H9 (cell line): ENCODE measurements around the gene LASP1. TPM values are rescaled to one million over a fixed set of nuclear protein-coding genes. Genes with fewer than 3 reads are reported as not detected.

ENCODE experiments used
- DNase-seq: peaks from one replicate; pipeline ENCODE4 v3.0.0-alpha.2; 2017
- H2AFZ ChIP-seq: one replicate; pipeline ENCODE4 v1.6.1; 2013; ENCODE audit warnings: mild to moderate bottlenecking, low read length, control low read depth, moderate library complexity
- H2AK5ac ChIP-seq: 2 replicates; pipeline ENCODE4 v1.6.1; 2013; ENCODE audit warnings: low read length, control low read depth, mixed read lengths; ENCODE audit not compliant: insufficient read length
- H2BK120ac ChIP-seq: one replicate; pipeline ENCODE4 v1.6.1; 2013; ENCODE audit warnings: low read depth, mild to moderate bottlenecking, low read length, control low read depth, inconsistent platforms; ENCODE audit not compliant: poor library complexity, severe bottlenecking
- H2BK12ac ChIP-seq: 2 replicates; pipeline ENCODE4 v1.6.1; 2013; ENCODE audit warnings: low read length, control low read depth, mixed read lengths, low read depth; ENCODE audit not compliant: insufficient read length
- H2BK15ac ChIP-seq: 2 replicates; pipeline ENCODE4 v1.6.1; 2013; ENCODE audit warnings: low read depth, low read length, control low read depth
- H2BK20ac ChIP-seq: one replicate; pipeline ENCODE4 v1.6.1; 2013; ENCODE audit warnings: low read depth, mild to moderate bottlenecking, low read length, control low read depth, inconsistent platforms; ENCODE audit not compliant: poor library complexity, severe bottlenecking
- H2BK5ac ChIP-seq: 2 replicates; pipeline ENCODE4 v1.6.1; 2013; ENCODE audit warnings: low read length, control low read depth, mixed read lengths; ENCODE audit not compliant: insufficient read length
- H3K14ac ChIP-seq: 2 replicates; pipeline ENCODE4 v1.6.1; 2013; ENCODE audit warnings: low read length, control low read depth; ENCODE audit not compliant: insufficient read depth
- H3K18ac ChIP-seq: 2 replicates; pipeline ENCODE4 v1.6.1; 2013; ENCODE audit warnings: low read depth, mild to moderate bottlenecking, mixed read lengths, low read length, control low read depth; ENCODE audit not compliant: insufficient read length
- H3K23ac ChIP-seq: 2 replicates; pipeline ENCODE4 v1.6.1; 2013; ENCODE audit warnings: low read length, control low read depth, mixed read lengths, low read depth; ENCODE audit not compliant: insufficient read length
- H3K23me2 ChIP-seq: 2 replicates; pipeline ENCODE4 v1.6.1; 2013; ENCODE audit warnings: low read depth, mild to moderate bottlenecking, mixed read lengths, low read length, control low read depth; ENCODE audit not compliant: insufficient read length, poor library complexity, severe bottlenecking
- H3K27ac ChIP-seq: 2 replicates; pipeline ENCODE4 v1.5.1; 2013; ENCODE audit warnings: low read length, control low read depth, mixed read lengths, low read depth; ENCODE audit not compliant: insufficient read length
- H3K27me3 ChIP-seq: 2 replicates; pipeline ENCODE4 v1.6.1; 2013; ENCODE audit warnings: low read length, control low read depth, inconsistent platforms; ENCODE audit not compliant: insufficient read depth
- H3K4ac ChIP-seq: 2 replicates; pipeline ENCODE4 v1.6.1; 2013; ENCODE audit warnings: low read depth, mild to moderate bottlenecking, control low read depth, inconsistent platforms, low read length, moderate library complexity
- H3K4me1 ChIP-seq: 2 replicates; pipeline ENCODE4 v1.6.1; 2013; ENCODE audit warnings: low read length, control low read depth, inconsistent platforms; ENCODE audit not compliant: insufficient read depth
- H3K4me2 ChIP-seq: 2 replicates; pipeline ENCODE4 v1.6.1; 2013; ENCODE audit warnings: low read length, control low read depth, mixed read lengths; ENCODE audit not compliant: insufficient read length, insufficient read depth
- H3K56ac ChIP-seq: 2 replicates; pipeline ENCODE4 v1.6.1; 2013; ENCODE audit warnings: low read depth, mild to moderate bottlenecking, mixed read lengths, low read length, control low read depth; ENCODE audit not compliant: insufficient read length
- H3K79me1 ChIP-seq: 2 replicates; pipeline ENCODE4 v1.6.1; 2013; ENCODE audit warnings: low read depth, mild to moderate bottlenecking, moderate library complexity, low read length, control low read depth, inconsistent platforms; ENCODE audit not compliant: insufficient read depth, poor library complexity, severe bottlenecking
- H3K79me2 ChIP-seq: 2 replicates; pipeline ENCODE4 v1.6.1; 2013; ENCODE audit warnings: low read length, control low read depth, inconsistent platforms; ENCODE audit not compliant: insufficient read depth
- H3K9ac ChIP-seq: 2 replicates; pipeline ENCODE4 v1.6.1; 2013; ENCODE audit warnings: low read length, control low read depth, mixed read lengths; ENCODE audit not compliant: insufficient read length; ENCODE audit errors: extremely low read depth
- H3K9me3 ChIP-seq: one replicate; pipeline ENCODE4 v1.6.1; 2013; ENCODE audit warnings: low read depth, low read length, inconsistent platforms; ENCODE audit not compliant: control insufficient read depth
- H3T11ph ChIP-seq: one replicate; pipeline ENCODE4 v1.6.1; 2013; ENCODE audit warnings: mild to moderate bottlenecking, low read length, control low read depth, inconsistent platforms
- H4K20me1 ChIP-seq: one replicate; pipeline ENCODE4 v1.6.1; 2013; ENCODE audit not compliant: control insufficient read depth, insufficient read length, insufficient read depth
- H4K5ac ChIP-seq: 2 replicates; pipeline ENCODE4 v1.6.1; 2013; ENCODE audit warnings: low read depth, mild to moderate bottlenecking, mixed read lengths, low read length, control low read depth; ENCODE audit not compliant: insufficient read length
- H4K8ac ChIP-seq: replicated peaks from 2 replicates; pipeline ENCODE4 v1.6.1; 2013; ENCODE audit warnings: low read length, control low read depth, mixed read lengths, low read depth; ENCODE audit not compliant: insufficient read length
- H4K91ac ChIP-seq: 2 replicates; pipeline ENCODE4 v1.6.1; 2013; ENCODE audit warnings: low read depth, mild to moderate bottlenecking, moderate library complexity, mixed read lengths, low read length, control low read depth; ENCODE audit not compliant: insufficient read length
- H3K27ac Mint-ChIP-seq, 3 experiments: 2 replicates in 2 of 3; 3 replicates in 1 of 3; pipeline ENCODE4 v1.8.0; 2020 to 2021; ENCODE audit warnings: mixed read lengths in 3 of 3, mild to moderate bottlenecking in 1 of 3, moderate library complexity in 1 of 3
- H3K27me3 Mint-ChIP-seq: 2 replicates; pipeline ENCODE4 v1.8.0; 2021; ENCODE audit warnings: low read depth, mild to moderate bottlenecking, moderate library complexity, mixed read lengths
- H3K36me3 Mint-ChIP-seq, 3 experiments: 2 replicates in 2 of 3; 3 replicates in 1 of 3; pipeline ENCODE4 v1.8.0; 2020 to 2021; ENCODE audit warnings: low read depth in 3 of 3, mixed read lengths in 3 of 3; ENCODE audit not compliant: insufficient read depth in 1 of 3
- H3K4me1 Mint-ChIP-seq, 2 experiments: 2 replicates each; pipeline ENCODE4 v1.8.0; 2020; ENCODE audit warnings: mixed read lengths in 2 of 2
- H3K4me3 Mint-ChIP-seq, 2 experiments: 2 replicates in 1 of 2; 3 replicates in 1 of 2; pipeline ENCODE4 v1.8.0; 2020 to 2021; ENCODE audit warnings: mild to moderate bottlenecking in 2 of 2, mixed read lengths in 2 of 2, moderate library complexity in 1 of 2
- H3K9me3 Mint-ChIP-seq, 2 experiments: 2 replicates in 1 of 2; 3 replicates in 1 of 2; pipeline ENCODE4 v1.8.0; 2020; ENCODE audit warnings: mild to moderate bottlenecking in 2 of 2, mixed read lengths in 2 of 2, moderate library complexity in 1 of 2
- WGBS: extraction: QIAGEN DNeasy Blood & Tissue Kit; methylation state at CpG from one replicate; pipeline ENCODE4 v1.1.7; 2013; ENCODE audit warnings: missing lambda C conversion rate, low lambda C conversion rate, mixed read lengths; ENCODE audit not compliant: insufficient read length; ENCODE audit errors: extremely low coverage; 5-methylcytosine and 5-hydroxymethylcytosine counted together
- total RNA-seq: library from RNA; stranded (reverse); gene quantifications from 2 replicates; pipeline ENCODE4 v1.2.1, GENCODE V29; 2021
- TF ChIP-seq, protein P1 (sequence below): fragments of 200-600 bp; sonication (generic); conservative IDR thresholded peaks from 3 replicates; pipeline ENCODE4 v1.8.0; 2021; ENCODE audit warnings: antibody characterized with exemption, mild to moderate bottlenecking

The LASP1 gene
- total RNA-seq, 1 experiment from 2014 or later: 121 TPM

DNA sequence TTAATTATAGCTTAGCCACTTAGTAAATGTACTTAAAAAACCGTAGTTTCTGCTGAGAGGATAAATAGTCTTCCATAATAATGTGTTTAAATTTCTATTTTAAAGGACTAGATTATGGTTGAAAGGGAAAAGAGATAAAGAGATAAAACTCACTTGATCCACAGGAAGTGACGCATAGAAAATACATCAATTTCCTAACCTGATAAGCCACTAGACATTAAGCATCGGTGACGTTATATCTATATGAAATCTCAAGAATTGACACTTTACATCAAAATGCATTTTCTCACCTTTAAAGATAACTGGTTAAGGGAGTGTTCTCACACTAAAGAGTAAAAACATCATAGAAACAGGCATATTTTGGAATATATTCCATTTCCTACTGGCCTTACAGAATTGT lies 91.6 kb downstream of the LASP1 start:
- no peak overlapping the region for H3K27ac ChIP-seq
- H3K4me2 ChIP-seq: no peak overlapping the region
- no peaks in the 10 kb centered on the region for H3K9me3 ChIP-seq
- no peak overlapping the region for H4K8ac ChIP-seq
- no peak overlapping the region for H2AK5ac ChIP-seq
- H3K27me3 ChIP-seq: no peaks in the 10 kb centered on the region
- no peaks in the 10 kb centered on the region for H3K79me2 ChIP-seq
- no peak overlapping the region for H2BK12ac ChIP-seq
- no peaks in the 10 kb centered on the region for H3K4me1 ChIP-seq
- no peaks in the 10 kb centered on the region for H3K79me1 ChIP-seq
- H3K27ac Mint-ChIP-seq: no peak overlapping the region
- no peak overlapping the region for H2BK20ac ChIP-seq
- no peak overlapping the region for H3K18ac ChIP-seq
- no peak overlapping the region for H2BK120ac ChIP-seq
- H4K91ac ChIP-seq: no peak overlapping the region
- H4K5ac ChIP-seq: no peak overlapping the region
- no peak overlapping the region for H3K4ac ChIP-seq
- H3K4me1 Mint-ChIP-seq: no peaks in the 10 kb centered on the region
- H3K9ac ChIP-seq: no peak overlapping the region
- no peak for DNase-seq
- no peaks in the 10 kb centered on the region for H3K23me2 ChIP-seq
- H3K14ac ChIP-seq: no peak overlapping the region
- no peak overlapping the region for H2AFZ ChIP-seq
- H3K36me3 Mint-ChIP-seq: 0 out of 7 replicates have a peak, but pooled peaks cover 0 to under 1% (median 0%) of the 10 kb centered on the region in 3 experiments
- no peaks in the 10 kb centered on the region for H3K27me3 Mint-ChIP-seq
- H3K56ac ChIP-seq: no peak overlapping the region
- WGBS: no CpG with 5 or more reads among the region's 4 CpGs
- no peak overlapping the region for H3K23ac ChIP-seq
- H3K9me3 Mint-ChIP-seq: no peaks in the 10 kb centered on the region
- no peak overlapping the region for H3T11ph ChIP-seq
- no peaks in the 10 kb centered on the region for H4K20me1 ChIP-seq
- no peak overlapping the region for H3K4me3 Mint-ChIP-seq
- TF ChIP-seq, protein P1, sequence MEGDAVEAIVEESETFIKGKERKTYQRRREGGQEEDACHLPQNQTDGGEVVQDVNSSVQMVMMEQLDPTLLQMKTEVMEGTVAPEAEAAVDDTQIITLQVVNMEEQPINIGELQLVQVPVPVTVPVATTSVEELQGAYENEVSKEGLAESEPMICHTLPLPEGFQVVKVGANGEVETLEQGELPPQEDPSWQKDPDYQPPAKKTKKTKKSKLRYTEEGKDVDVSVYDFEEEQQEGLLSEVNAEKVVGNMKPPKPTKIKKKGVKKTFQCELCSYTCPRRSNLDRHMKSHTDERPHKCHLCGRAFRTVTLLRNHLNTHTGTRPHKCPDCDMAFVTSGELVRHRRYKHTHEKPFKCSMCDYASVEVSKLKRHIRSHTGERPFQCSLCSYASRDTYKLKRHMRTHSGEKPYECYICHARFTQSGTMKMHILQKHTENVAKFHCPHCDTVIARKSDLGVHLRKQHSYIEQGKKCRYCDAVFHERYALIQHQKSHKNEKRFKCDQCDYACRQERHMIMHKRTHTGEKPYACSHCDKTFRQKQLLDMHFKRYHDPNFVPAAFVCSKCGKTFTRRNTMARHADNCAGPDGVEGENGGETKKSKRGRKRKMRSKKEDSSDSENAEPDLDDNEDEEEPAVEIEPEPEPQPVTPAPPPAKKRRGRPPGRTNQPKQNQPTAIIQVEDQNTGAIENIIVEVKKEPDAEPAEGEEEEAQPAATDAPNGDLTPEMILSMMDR: no peak
- H2BK5ac ChIP-seq: no peak overlapping the region
- H2BK15ac ChIP-seq: no peak overlapping the region
